Upper lobe of left lung (tissue), 6 donors: Measurements from ENCODE around the gene DCDC2. TPM values are rescaled to one million over a fixed set of nuclear protein-coding genes. Genes with fewer than 3 reads are reported as not detected.

ENCODE experiments used
- ATAC-seq, 2 donors: fragments of 200-7000 bp; cut with Tn5 transposase; one replicate each; pipeline ENCODE4 v1.9.1; 2022; ENCODE audit warnings: mild to moderate bottlenecking in 2 of 2, moderate library complexity in 2 of 2; ENCODE audit not compliant: low FRiP score in 2 of 2
- DNase-seq, 2 donors: peaks; one replicate each; pipeline ENCODE4 v3.0.0-alpha.2; 2019 to 2020
- H3K27ac ChIP-seq, 4 donors: fragments of 200-600 bp; sonication (generic); one replicate each; pipeline ENCODE4 v1.5.1; 2016 to 2019
- H3K27me3 ChIP-seq, 4 donors: fragments of 200-600 bp; sonication (generic); one replicate each; pipeline ENCODE4 v1.5.1; 2017 to 2019
- H3K36me3 ChIP-seq, 4 donors: fragments of 200-600 bp; sonication (generic); one replicate each; pipeline ENCODE4 v1.5.1; 2016 to 2019
- H3K4me1 ChIP-seq, 4 donors: fragments of 200-600 bp; sonication (generic); one replicate each; pipeline ENCODE4 v1.5.1; 2018 to 2019
- H3K4me3 ChIP-seq, 4 donors: fragments of 200-600 bp; sonication (generic); one replicate each; pipeline ENCODE4 v1.5.1; 2017 to 2019; ENCODE audit warnings: mild to moderate bottlenecking in 2 of 4, moderate library complexity in 1 of 4
- H3K9me3 ChIP-seq, 4 donors: fragments of 200-600 bp; sonication (generic); one replicate each; pipeline ENCODE4 v1.5.1; 2018 to 2019
- CTCF ChIP-seq, 6 experiments: fragments of 450-650 bp in 4 of 6; fragments of 200-600 bp in 2 of 6; sonication (generic) in 2 of 6; IDR thresholded peaks; one replicate each; pipeline ENCODE4 v1.5.1; 2016 to 2019; ENCODE audit warnings: antibody characterized with exemption in 6 of 6
- EP300 ChIP-seq, 4 donors: sonication (generic); formaldehyde crosslinking; IDR thresholded peaks; one replicate each; pipeline ENCODE4 v1.5.1; 2017; ENCODE audit warnings: antibody characterized with exemption in 4 of 4, control low read depth in 2 of 4
- POLR2A ChIP-seq, 4 donors: fragments of 450-650 bp; IDR thresholded peaks; one replicate each; pipeline ENCODE4 v1.5.1; 2016 to 2017; ENCODE audit warnings: antibody characterized with exemption in 4 of 4, mild to moderate bottlenecking in 2 of 4
- POLR2AphosphoS5 ChIP-seq, 2 donors: sonication (generic); formaldehyde crosslinking; IDR thresholded peaks; one replicate each; pipeline ENCODE4 v1.5.1; 2017; ENCODE audit warnings: antibody characterized with exemption in 2 of 2
- WGBS, 2 donors: methylation state at CpG; one replicate each; pipeline ENCODE4 v1.1.5; 2017 to 2018; 5-methylcytosine and 5-hydroxymethylcytosine counted together
- total RNA-seq, 6 donors: library from RNA; depleted of rRNA in 4 of 6; stranded (reverse); fragments of >200 nt in 4 of 6; gene quantifications; one replicate each; pipeline versions ENCODE4 v1.1.0 to v1.2.1, GENCODE V29; 2016 to 2021
- donor health status: DM: no; HTN: no; CAD: no; lungs with moderate emphysema.
- donor health status: DM: no; HTN: yes; CAD: no; lungs with severe emphysema.

Gene DCDC2
- total RNA-seq, 6 donors from 2014 or later = 7.1 to 9.4 (median 7.8) TPM

GRCh38 chr6:24140591-24140990 is 217.3 kb downstream of the DCDC2 start:
- Histone ChIP-seq H3K27ac (no peak overlapping the region), H3K9me3 (no peaks in the 10 kb centered on the region), H3K36me3 (no peaks in the 10 kb centered on the region), H3K27me3 (no peaks in the 10 kb centered on the region), H3K4me3 (no peak overlapping the region), H3K4me1 (no peaks in the 10 kb centered on the region)
- 64 to 69% methylated on average over 13 of the region's 13 CpGs for WGBS, 2 donors
- peak in 1 of 2 donors; percentile 59 for ATAC-seq
- peak in 1 of 2 donors; percentile 81 for DNase-seq
- TF ChIP-seq EP300 (IDR thresholded peaks at IDR 0.05) (no peak), CTCF (IDR thresholded peaks at IDR 0.05) (no peak), POLR2A (IDR thresholded peaks at IDR 0.05) (no peak), POLR2AphosphoS5 (IDR thresholded peaks at IDR 0.05) (no peak)

GRCh38 chr6:24139639-24140038 is 218.2 kb downstream of the DCDC2 start:
- H3K27ac ChIP-seq = no peak overlapping the region
- no peaks in the 10 kb centered on the region for H3K36me3 ChIP-seq
- DNase-seq (no peak), ATAC-seq (no peak)
- 71 to 85% methylated on average over 2 of the region's 2 CpGs for WGBS, 2 donors
- no peak overlapping the region for H3K4me3 ChIP-seq
- no peaks in the 10 kb centered on the region for H3K27me3 ChIP-seq
- H3K9me3 ChIP-seq = no peaks in the 10 kb centered on the region
- no peaks in the 10 kb centered on the region for H3K4me1 ChIP-seq
- TF ChIP-seq POLR2AphosphoS5 (IDR thresholded peaks at IDR 0.05) (no peak), EP300 (IDR thresholded peaks at IDR 0.05) (no peak), CTCF (IDR thresholded peaks at IDR 0.05) (no peak), POLR2A (IDR thresholded peaks at IDR 0.05) (no peak)

GRCh38 chr6:24139080-24139479 is 218.8 kb downstream of the DCDC2 start:
- no peaks in the 10 kb centered on the region for H3K27me3 ChIP-seq
- H3K4me3 ChIP-seq = no peak overlapping the region
- no peak for DNase-seq
- TF ChIP-seq EP300 (IDR thresholded peaks at IDR 0.05) (no peak), POLR2A (IDR thresholded peaks at IDR 0.05) (no peak), CTCF (IDR thresholded peaks at IDR 0.05) (no peak), POLR2AphosphoS5 (IDR thresholded peaks at IDR 0.05) (no peak)
- no peaks in the 10 kb centered on the region for H3K4me1 ChIP-seq
- no peak for ATAC-seq
- 85 to 88% methylated on average over 2 of the region's 2 CpGs for WGBS, 2 donors
- no peaks in the 10 kb centered on the region for H3K36me3 ChIP-seq
- no peaks in the 10 kb centered on the region for H3K9me3 ChIP-seq
- H3K27ac ChIP-seq = no peak overlapping the region

GRCh38 chr6:24131751-24132150 is 226.1 kb downstream of the DCDC2 start:
- Histone ChIP-seq H3K27me3 (no peaks in the 10 kb centered on the region), H3K36me3 (no peaks in the 10 kb centered on the region), H3K4me1 (no peaks in the 10 kb centered on the region), H3K4me3 (no peak overlapping the region), H3K27ac (no peak overlapping the region), H3K9me3 (no peaks in the 10 kb centered on the region)
- no peak for ATAC-seq
- WGBS, 2 donors = 70 to 74% methylated on average over 2 of the region's 2 CpGs
- TF ChIP-seq POLR2AphosphoS5 (IDR thresholded peaks at IDR 0.05) (no peak), EP300 (IDR thresholded peaks at IDR 0.05) (no peak), CTCF (IDR thresholded peaks at IDR 0.05) (no peak), POLR2A (IDR thresholded peaks at IDR 0.05) (no peak)
- DNase-seq = no peak

- Histone ChIP-seq H3K9me3 (no peaks in the 10 kb centered on the region), H3K27ac (no peak overlapping the region), H3K27me3 (peaks cover 0 to 5% (median 0%) of the 10 kb centered on the region in 4 donors), H3K36me3 (no peaks in the 10 kb centered on the region), H3K4me1 (peaks cover 0 to 7% (median 0%) of the 10 kb centered on the region in 4 donors), H3K4me3 (no peak overlapping the region)
- ATAC-seq = no peak
- DNase-seq = no peak
- WGBS, 2 donors = 81 to 85% methylated on average over 2 of the region's 2 CpGs
- TF ChIP-seq CTCF (IDR thresholded peaks at IDR 0.05) = no peak
These were observed 230.5 kb downstream of the DCDC2 start for GRCh38 chr6:24127316-24127715.
